ENCODE measurements around the gene MUL1. TPM values are rescaled to one million over a fixed set of nuclear protein-coding genes. Genes with fewer than 3 reads are reported as not detected.
"Not testable (repeated sequence)": the region's sequence is repeated elsewhere in the genome, so short reads cannot be mapped to it uniquely, and the experiment has no call there.

Gene MUL1
- total and polyA plus RNA-seq, 12 donors: 7.6 to 60.3 (median 42.6) TPM

DNA sequence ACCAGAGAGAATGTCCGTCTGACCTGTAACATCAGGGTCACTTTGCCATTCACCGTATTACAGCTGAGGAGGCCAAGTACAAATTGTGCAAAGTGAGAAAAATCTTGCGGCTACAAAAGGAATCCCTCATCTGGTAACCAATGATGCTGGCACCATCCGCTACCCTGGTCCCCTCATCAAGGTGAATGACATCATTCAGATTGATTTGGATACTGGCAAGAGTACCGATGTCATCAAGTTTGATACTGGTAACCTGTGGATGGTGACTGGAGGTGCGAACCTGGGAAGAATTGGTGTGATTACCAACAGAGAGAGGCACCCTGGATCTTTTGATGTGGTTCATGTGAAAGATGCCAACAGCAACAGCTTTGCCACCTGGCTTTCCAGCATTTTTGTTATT is 18.3 kb upstream of the MUL1 start:
- Histone ChIP-seq H3K36me3 (no peaks in the 10 kb centered on the region), H3K4me3 (no peak overlapping the region), H3K27ac (no peak overlapping the region), H3K4me1 (peaks cover 0 to 7% (median 0%) of the 10 kb centered on the region in 9 donors), H3K9me3 (no peaks in the 10 kb centered on the region), H3K27me3 (peaks cover 0 to 50% (median 25%) of the 10 kb centered on the region in 7 donors)
- 81 to 88% methylated on average over 6 of the region's 6 CpGs for WGBS, 2 donors
- DNase-seq (no peak), ATAC-seq (no peak)
- intact Hi-C loops (cut with DNase I): loop anchor here in 6 of 10 donors (5.0 to 10.0 kb wide), 4 partner anchors 49 to 209 kb away; partner anchors contain the start of gene SH2D5 (in 2 of the 6)
- TF ChIP-seq, protein P1, sequence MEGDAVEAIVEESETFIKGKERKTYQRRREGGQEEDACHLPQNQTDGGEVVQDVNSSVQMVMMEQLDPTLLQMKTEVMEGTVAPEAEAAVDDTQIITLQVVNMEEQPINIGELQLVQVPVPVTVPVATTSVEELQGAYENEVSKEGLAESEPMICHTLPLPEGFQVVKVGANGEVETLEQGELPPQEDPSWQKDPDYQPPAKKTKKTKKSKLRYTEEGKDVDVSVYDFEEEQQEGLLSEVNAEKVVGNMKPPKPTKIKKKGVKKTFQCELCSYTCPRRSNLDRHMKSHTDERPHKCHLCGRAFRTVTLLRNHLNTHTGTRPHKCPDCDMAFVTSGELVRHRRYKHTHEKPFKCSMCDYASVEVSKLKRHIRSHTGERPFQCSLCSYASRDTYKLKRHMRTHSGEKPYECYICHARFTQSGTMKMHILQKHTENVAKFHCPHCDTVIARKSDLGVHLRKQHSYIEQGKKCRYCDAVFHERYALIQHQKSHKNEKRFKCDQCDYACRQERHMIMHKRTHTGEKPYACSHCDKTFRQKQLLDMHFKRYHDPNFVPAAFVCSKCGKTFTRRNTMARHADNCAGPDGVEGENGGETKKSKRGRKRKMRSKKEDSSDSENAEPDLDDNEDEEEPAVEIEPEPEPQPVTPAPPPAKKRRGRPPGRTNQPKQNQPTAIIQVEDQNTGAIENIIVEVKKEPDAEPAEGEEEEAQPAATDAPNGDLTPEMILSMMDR (IDR thresholded peaks at IDR 0.05): no peak

DNA sequence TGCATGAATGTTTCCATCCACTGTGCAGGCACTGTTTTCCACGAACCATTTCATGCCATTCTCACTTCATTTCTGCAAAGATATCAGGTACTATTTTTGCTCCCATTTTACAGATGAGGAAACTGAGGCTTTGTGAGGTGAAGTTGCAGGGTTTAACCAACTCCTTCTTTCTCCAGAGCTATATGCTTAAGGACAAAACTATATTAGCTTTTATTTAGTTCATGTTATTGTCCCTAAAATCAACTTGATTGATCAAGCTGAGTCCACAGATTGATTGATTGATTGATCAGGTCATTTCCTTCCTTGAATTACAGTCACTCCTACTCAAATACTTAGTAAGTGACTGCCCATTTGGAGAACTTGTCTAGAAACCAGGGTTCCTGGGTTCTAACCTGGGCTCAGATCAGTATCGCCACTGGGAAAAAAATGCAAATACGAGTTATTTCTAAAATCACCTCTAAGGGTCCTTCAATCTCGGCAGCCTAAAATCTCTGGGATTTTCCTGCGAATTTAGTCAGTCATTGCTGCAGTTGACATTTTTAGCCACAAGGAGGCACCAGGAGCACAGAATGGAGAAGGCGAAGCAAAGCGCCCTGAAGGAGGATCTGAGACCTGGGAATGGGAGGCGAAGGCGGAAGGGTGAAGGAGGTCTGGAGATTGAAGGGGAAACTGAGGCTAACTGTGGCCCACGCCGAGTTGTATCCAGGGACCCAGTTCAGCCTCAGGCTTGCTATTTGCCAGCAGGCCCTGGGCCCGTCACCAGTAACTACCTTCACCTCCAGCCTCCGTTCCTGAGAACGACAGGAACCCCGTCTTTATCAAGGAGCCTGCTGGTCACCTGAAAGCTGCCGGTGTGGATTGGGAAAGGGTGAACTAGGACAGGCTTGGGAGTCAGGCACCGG is 14.3 kb upstream of the MUL1 start:
- 14 to 19% methylated on average over 17 of the region's 17 CpGs for WGBS, 2 donors
- no peak overlapping the region for H3K27ac ChIP-seq
- ATAC-seq (peak; percentile 58 to 81 (median 72)), DNase-seq (peak; percentile 42 to 82)
- H3K4me3 ChIP-seq: peak overlapping the region in 1 of 10 donors; percentile 17
- peaks cover 0 to 7% (median 0%) of the 10 kb centered on the region in 9 donors for H3K4me1 ChIP-seq
- intact Hi-C loops (cut with DNase I): loop anchor here in 9 of 10 donors (2.0 to 10.0 kb wide), 7 partner anchors 53 to 213 kb away; partner anchors contain the start of genes PINK1 (in 5 of the 9) and SH2D5 (in 2 of the 9)
- H3K9me3 ChIP-seq: no peaks in the 10 kb centered on the region
- TF ChIP-seq, protein P1 (IDR thresholded peaks at IDR 0.05): peak; percentile 82 to 94 (median 90)
- peaks cover 0 to 15% (median 0%) of the 10 kb centered on the region in 7 donors for H3K27me3 ChIP-seq
- H3K36me3 ChIP-seq: no peaks in the 10 kb centered on the region

DNA sequence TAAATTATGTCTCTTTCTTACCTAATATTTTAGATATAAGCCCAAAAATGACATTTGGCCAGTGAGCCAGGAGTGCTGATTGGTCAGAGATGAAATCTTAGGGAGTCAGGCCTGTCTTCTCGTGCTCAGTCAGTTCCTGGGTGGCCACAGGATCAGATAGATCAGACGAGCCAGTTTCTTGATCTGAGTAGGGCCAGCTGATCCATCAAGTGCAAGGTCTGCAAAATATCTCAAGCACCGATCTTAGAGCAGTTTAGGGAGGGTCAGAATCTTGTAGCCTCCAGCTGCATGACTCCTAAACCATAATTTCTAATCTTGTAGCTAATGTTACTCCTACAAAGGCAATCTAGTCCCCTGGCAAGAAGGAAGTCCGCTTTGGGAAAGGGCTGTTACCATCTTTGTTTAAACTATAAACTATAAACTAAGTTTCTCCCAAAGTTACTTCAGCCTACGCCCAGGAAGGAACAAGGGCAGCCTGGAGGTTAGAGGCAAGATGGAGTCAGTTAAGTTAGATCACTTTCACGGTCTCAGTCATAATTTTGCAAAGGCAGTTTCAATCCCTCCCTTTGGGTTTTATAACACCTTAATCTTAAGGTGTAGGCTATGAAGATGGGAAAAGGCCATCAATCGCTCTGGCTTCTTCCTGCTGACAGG is 11.8 kb upstream of the MUL1 start:
- H3K27ac ChIP-seq, H3K9me3 ChIP-seq, H3K4me1 ChIP-seq, H3K4me3 ChIP-seq, ATAC-seq, H3K36me3 ChIP-seq, DNase-seq: not testable (repeated sequence)
- intact Hi-C loops (cut with DNase I): loop anchor here in 5 of 10 donors (2.0 to 10.0 kb wide), 4 partner anchors 55 to 215 kb away; partner anchors contain the start of genes PINK1 (in 2 of the 5) and SH2D5 (in 2 of the 5)
- H3K27me3 ChIP-seq: peaks cover 0 to 23% (median 0%) of the 10 kb centered on the region in 7 donors
- 56 to 59% methylated on average over 7 of the region's 7 CpGs for WGBS, 2 donors

DNA sequence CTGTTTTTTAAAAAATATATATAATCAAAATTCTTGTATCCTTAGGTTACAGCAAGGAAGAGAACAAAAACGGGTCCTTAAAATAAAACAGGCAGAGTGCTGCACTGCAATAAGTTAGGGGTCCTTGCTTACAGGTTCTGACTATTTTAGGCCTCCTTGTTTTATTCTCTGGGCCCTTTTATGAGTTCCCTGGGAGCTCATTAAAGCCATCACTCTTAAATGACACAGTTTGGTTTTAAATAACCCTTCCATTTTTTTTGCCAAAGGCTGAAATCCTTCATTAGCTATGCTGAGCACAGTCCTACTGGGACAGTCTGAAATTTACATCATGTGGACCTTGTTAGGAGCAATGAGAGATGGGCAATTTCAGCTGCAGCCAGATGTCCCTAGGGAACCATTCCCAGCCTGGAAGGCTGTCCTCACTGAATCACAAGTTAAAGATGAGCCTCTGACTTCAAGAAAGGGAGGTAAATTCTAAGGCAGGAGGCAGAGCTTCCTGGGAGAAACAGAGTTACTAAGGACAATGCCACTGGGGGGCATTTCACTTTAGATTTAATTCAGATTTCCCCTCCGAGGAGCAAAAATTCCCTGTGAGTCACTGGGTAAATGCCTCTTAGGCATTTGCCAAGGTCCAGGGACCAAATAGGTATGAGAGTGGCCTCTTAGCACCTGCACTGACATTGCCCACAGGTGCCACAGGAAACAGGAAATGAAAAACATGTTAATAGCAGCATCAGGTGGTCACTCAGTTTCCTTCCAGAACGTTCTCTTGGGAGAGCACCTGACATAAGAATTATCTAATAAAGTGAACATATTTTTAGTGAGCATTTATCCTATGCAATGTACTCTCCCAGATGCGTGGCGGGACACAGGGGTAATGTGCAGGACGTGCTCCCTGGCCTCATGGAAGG is 3.8 kb upstream of the MUL1 start:
- WGBS, 2 donors: 52 to 54% methylated on average over 6 of the region's 6 CpGs
- DNase-seq: no peak
- intact Hi-C loops (cut with DNase I): no loop called here

More for the DNA sequence above, 3.8 kb upstream of the MUL1 start:
- Histone ChIP-seq H3K27ac (no peak overlapping the region), H3K4me3 (no peak overlapping the region), H3K4me1 (peaks cover 0 to 13% (median 7%) of the 10 kb centered on the region in 9 donors), H3K27me3 (peaks cover 0 to 29% (median 6%) of the 10 kb centered on the region in 7 donors), H3K9me3 (no peaks in the 10 kb centered on the region), H3K36me3 (peaks cover 0 to under 1% (median 0%) of the 10 kb centered on the region in 9 donors)
- TF ChIP-seq, protein P1 (IDR thresholded peaks at IDR 0.05): no peak
- no peak for ATAC-seq

All from heart right ventricle (tissue), 16 donors.